HG03139 (cell line): ENCODE measurements around the gene WWP2.
A peak's percentile ranks its signal among the peaks of the same experiment; 100 is the strongest.
"Not testable (repeated sequence)": the region's sequence is repeated elsewhere in the genome, so short reads cannot be mapped to it uniquely, and the experiment has no call there.

ENCODE experiments used
- ATAC-seq: cut with Tn5 transposase; IDR thresholded peaks from one replicate; pipeline ENCODE4 v1.9.1; 2021; ENCODE audit not compliant: unreplicated experiment

WWP2 gene

DNA sequence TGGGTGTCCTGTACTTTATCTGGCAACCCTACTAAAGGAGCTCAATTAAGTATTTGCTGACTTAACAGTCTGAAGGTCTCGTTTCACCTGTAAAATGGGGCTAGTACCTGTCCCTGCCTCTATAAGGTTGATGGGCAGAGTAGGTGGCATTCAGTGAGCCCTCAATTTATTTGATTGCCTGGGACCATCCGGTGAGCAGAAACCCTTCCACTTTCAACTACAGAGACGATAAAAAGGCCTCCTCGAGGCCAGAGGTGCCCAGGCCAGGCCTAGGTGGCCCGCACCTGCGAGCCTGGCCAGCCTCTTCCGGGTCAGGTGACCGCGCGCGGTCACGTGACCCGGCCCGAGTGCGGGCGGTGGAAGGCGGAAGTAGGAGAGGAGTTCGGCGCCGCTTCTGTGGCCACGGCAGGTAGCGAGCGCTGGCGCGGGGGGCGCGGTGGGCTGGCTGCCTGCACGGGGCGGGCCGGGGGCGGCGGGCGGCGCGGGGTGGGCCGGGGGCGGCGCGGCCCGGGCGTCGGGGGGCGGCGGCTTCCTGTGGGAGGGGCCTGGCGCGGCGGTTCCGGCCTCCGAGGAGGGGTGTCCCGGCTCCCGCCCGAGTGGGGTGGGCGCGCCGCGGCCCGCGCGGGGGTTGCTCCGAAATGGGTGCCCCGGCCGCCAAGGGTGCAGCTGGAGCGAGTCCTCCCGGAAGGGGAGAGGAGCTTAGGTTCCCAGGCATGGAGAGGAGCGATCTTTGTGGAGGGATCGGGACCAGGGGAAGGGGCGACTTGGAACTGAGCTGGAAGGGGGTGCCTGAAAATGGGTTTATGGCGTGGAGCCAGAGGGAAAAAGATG is at the start of gene WWP2:
WWP2 (plus strand) TSS at position 350 of the 831 bp plus-strand sequence. CDS start 24,679 bp downstream, outside the sequence.
- ATAC-seq: peak; percentile 82

DNA sequence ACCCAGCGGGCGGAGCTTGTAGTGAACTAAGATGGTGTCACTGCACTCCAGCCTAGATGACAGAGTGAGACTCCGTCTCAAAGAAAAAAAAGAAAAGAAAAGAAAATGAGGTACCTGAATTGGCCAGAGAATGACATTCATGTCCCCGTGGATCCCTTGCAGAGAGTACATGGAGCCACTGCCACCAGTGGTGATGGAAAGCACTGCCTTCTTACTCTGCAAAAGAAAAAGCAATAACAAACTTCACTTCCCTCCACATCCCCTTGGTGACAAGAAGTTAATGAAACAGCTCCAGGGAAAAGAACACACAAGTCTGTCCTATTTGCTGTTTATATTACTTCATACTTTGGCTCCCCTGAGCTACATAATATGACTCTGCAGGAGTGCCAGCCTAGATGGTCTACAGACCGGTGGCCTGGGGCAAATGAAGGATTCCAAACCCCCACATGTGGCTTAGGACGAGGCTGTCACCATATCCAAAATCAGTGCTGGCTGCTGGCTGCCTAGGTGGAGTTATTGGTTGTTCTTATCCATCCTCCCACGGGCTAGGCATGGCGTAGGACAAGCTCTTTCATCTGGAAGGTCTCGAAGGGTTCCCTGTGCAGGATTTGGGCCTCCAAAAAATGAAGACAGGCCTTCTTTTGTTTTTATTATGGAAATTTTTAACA is 49.1 kb upstream of the WWP2 start:
- ATAC-seq: no peak

DNA sequence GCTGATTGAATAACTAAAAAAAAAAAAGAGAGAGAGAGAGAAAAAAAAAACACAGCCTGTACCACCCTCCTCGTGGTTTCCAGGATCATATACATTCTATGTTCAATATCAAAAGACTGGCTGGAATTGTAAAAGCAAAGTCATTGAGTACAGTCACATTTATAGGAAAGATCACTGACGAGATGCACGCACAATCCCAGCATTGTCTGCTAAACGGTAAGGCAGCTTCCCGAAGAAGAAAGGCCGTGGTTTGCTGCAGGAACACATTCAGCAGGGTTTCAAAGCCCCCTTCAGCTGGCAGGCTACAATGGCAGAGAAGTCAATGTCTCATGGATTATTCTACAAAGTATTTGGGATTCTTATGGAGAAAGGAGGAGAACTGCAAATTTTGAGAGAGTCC is 45.1 kb upstream of the WWP2 start:
- ATAC-seq: no peak

GRCh38 chr16:69718111-69718764 is 43.9 kb upstream of the WWP2 start:
- ATAC-seq: no peak

- ATAC-seq: no peak
Observed at GRCh38 chr16:69720822-69721430, 41.2 kb upstream of the WWP2 start.

- no peak for ATAC-seq
Observed at GRCh38 chr16:69721441-69721957, 40.6 kb upstream of the WWP2 start.

DNA sequence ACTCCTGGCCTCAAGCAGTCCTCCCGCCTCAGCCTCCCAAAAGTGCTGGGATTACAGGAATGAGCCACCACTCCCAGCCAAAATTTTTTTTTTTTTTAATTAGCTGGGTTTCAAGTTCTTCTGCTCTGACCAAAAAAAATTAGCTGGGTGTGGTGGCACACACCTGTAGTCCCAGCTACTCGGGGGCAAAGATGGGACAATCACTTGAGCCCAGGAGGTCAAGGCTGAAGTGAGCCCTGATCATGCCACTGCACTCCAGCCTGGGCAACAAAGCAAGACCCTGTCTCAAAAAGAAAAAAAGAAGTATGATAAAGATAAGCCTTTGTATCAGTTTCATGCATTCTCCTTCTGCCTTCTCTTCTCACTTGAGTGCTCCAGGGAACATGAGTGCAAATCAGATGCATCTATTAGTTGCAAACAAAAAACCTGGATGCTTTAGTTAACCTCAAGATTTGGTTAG is 37.7 kb upstream of the WWP2 start:
- ATAC-seq: no peak

GRCh38 chr16:69724981-69725479 is 37.1 kb upstream of the WWP2 start:
- ATAC-seq: no peak

- no peak for ATAC-seq
Observed at GRCh38 chr16:69725480-69726312, 36.4 kb upstream of the WWP2 start.

- ATAC-seq: peak; percentile 97
Observed at GRCh38 chr16:69726313-69727060, 35.6 kb upstream of the WWP2 start, which contains the start of gene NQO1. NQO1 (minus strand) TSS chr16:69726560; CDS start chr16:69726439, 121 bp downstream.

DNA sequence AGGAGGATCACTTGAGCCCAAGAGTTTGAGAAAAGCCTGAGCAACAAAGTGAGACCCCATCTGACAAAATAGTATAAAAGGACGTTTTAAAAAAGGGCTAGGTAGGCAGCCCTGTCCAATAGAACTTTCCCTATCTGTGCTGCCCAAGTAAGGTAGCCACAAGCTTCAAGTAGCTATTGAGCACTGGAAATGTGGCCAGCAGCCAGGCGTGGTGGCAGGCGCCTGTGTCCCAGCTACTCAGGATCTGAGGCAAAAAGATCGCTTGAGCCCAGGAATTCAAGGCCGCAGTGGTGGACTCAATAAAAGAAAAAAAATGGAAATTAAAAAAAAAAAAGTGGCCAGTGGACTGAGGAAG is 34.2 kb upstream of the WWP2 start:
- no peak for ATAC-seq

- not testable (repeated sequence) for ATAC-seq
Observed at GRCh38 chr16:69729030-69729429, 33.1 kb upstream of the WWP2 start.

GRCh38 chr16:69731280-69731679 is 30.9 kb upstream of the WWP2 start:
- ATAC-seq: not testable (repeated sequence)

- ATAC-seq: no peak
Observed at GRCh38 chr16:69732101-69732500, 30.0 kb upstream of the WWP2 start.

GRCh38 chr16:69741519-69741918 is 20.6 kb upstream of the WWP2 start:
- ATAC-seq: no peak

GRCh38 chr16:69741951-69742904 is 19.9 kb upstream of the WWP2 start:
- ATAC-seq: no peak

GRCh38 chr16:69744363-69745231 is 17.5 kb upstream of the WWP2 start:
- no peak for ATAC-seq
